ENCODE measurements around the gene GNS.

The GNS gene

GRCh38 chr12:64723630-64724029, 35.6 kb downstream of the GNS start:
- TF ChIP-seq CTCF (IDR thresholded peaks at IDR 0.05), result no peak
- TF ChIP-seq ZFX (IDR thresholded peaks at IDR 0.05; ENCODE audit: borderline replicate concordance), result no peak
- H3K27ac ChIP-seq, result no peak overlapping the region

GRCh38 chr12:64722835-64723234, 36.4 kb downstream of the GNS start:
- TF ChIP-seq CTCF (IDR thresholded peaks at IDR 0.05) (no peak), ZFX (IDR thresholded peaks at IDR 0.05; ENCODE audit: borderline replicate concordance) (no peak)

GRCh38 chr12:64720884-64721283, 38.3 kb downstream of the GNS start:
- TF ChIP-seq ZFX (IDR thresholded peaks at IDR 0.05; ENCODE audit: borderline replicate concordance) (no peak), CTCF (IDR thresholded peaks at IDR 0.05) (no peak)

More at GRCh38 chr12:64722835-64723234, 36.4 kb downstream of the GNS start:
- no peak overlapping the region for H3K27ac ChIP-seq

GRCh38 chr12:64718649-64719048, 40.6 kb downstream of the GNS start:
- no peak for TF ChIP-seq CTCF (IDR thresholded peaks at IDR 0.05)
- TF ChIP-seq ZFX (IDR thresholded peaks at IDR 0.05; ENCODE audit: borderline replicate concordance), result no peak
- H3K27ac ChIP-seq, result no peak overlapping the region

More at GRCh38 chr12:64720884-64721283, 38.3 kb downstream of the GNS start:
- no peak overlapping the region for H3K27ac ChIP-seq

GRCh38 chr12:64716839-64717455, 42.3 kb downstream of the GNS start:
- no peak for TF ChIP-seq CTCF (IDR thresholded peaks at IDR 0.05)
- no peak for TF ChIP-seq ZFX (IDR thresholded peaks at IDR 0.05; ENCODE audit: borderline replicate concordance)
- no peak overlapping the region for H3K27ac ChIP-seq

- no peak for TF ChIP-seq ZFX (IDR thresholded peaks at IDR 0.05; ENCODE audit: borderline replicate concordance)
- TF ChIP-seq CTCF (IDR thresholded peaks at IDR 0.05), result no peak
- no peak overlapping the region for H3K27ac ChIP-seq
Observed at GRCh38 chr12:64716371-64716770, 42.8 kb downstream of the GNS start.

GRCh38 chr12:64714551-64714968, 44.6 kb downstream of the GNS start:
- H3K27ac ChIP-seq, result no peak overlapping the region
- TF ChIP-seq ZFX (IDR thresholded peaks at IDR 0.05; ENCODE audit: borderline replicate concordance) (no peak), CTCF (IDR thresholded peaks at IDR 0.05) (no peak)
